NCI-H1105 (cell line): ENCODE measurements around the gene MRPS21.

ENCODE experiments used
- DNase-seq: peaks from one replicate; lab custom pipeline; 2025; lab: John Stamatoyannopoulos, UW

Gene MRPS21

GRCh38 chr1:150293433-150294253 lies at the start of gene MRPS21:
TSS of gene MRPS21 (plus strand) at chr1:150293861. CDS start at chr1:150294367, 506 bp downstream.
- DNase-seq: peak; percentile 94

- DNase-seq: no peak
Measured at GRCh38 chr1:150249936-150250335, 43.7 kb upstream of the MRPS21 start.

GRCh38 chr1:150256198-150256553 lies 37.5 kb upstream of the MRPS21 start:
- no peak for DNase-seq

GRCh38 chr1:150256554-150257341 lies 36.9 kb upstream of the MRPS21 start:
- no peak for DNase-seq

GRCh38 chr1:150257624-150258585 lies 35.8 kb upstream of the MRPS21 start, which contains the start of gene CA14:
TSS of gene CA14 (plus strand) at chr1:150257774. CDS start at chr1:150258129, 355 bp downstream.
- no peak for DNase-seq

GRCh38 chr1:150259217-150259616 lies 34.4 kb upstream of the MRPS21 start:
- DNase-seq: no peak

- peak; percentile 55 for DNase-seq
Measured at GRCh38 chr1:150259758-150260669, 33.6 kb upstream of the MRPS21 start.

GRCh38 chr1:150261367-150261766 lies 32.3 kb upstream of the MRPS21 start:
- no peak for DNase-seq

GRCh38 chr1:150262388-150263320 lies 31.0 kb upstream of the MRPS21 start:
- no peak for DNase-seq

GRCh38 chr1:150263549-150263948 lies 30.1 kb upstream of the MRPS21 start:
- DNase-seq: no peak

GRCh38 chr1:150267896-150268295 lies 25.8 kb upstream of the MRPS21 start:
- no peak for DNase-seq

GRCh38 chr1:150268340-150268704 lies 25.3 kb upstream of the MRPS21 start:
- DNase-seq: no peak

GRCh38 chr1:150268705-150269403 lies 24.8 kb upstream of the MRPS21 start, which contains the start of gene APH1A:
TSS of gene APH1A (minus strand) at chr1:150269016. CDS start at chr1:150268810, 206 bp downstream.
- peak; percentile 96 for DNase-seq

GRCh38 chr1:150269451-150269850 lies 24.2 kb upstream of the MRPS21 start:
- no peak for DNase-seq

GRCh38 chr1:150271291-150271959 lies 22.2 kb upstream of the MRPS21 start:
- no peak for DNase-seq

GRCh38 chr1:150273311-150273710 lies 20.4 kb upstream of the MRPS21 start:
- no peak for DNase-seq

- no peak for DNase-seq
Measured at GRCh38 chr1:150280138-150280707, 13.4 kb upstream of the MRPS21 start.

GRCh38 chr1:150281221-150281757 lies 12.4 kb upstream of the MRPS21 start:
- DNase-seq: peak; percentile 49
